ENCODE measurements around the gene GUCA2A. TPM values are rescaled to one million over a fixed set of nuclear protein-coding genes. Genes with fewer than 3 reads are reported as not detected.

The GUCA2A gene
- total RNA-seq, 1 experiment from 2014 or later: not detected

GRCh38 chr1:42142894-42143675, 21.5 kb downstream of the GUCA2A start:
- Histone ChIP-seq H3K4me3 (ENCODE audit: low read depth in 2 of 2, low read length in 2 of 2) (no peak overlapping the region), H3K9me3 (ENCODE audit: control insufficient read depth, insufficient read depth, low read depth, low read length) (no peaks in the 10 kb centered on the region), H3K27me3 (ENCODE audit: control insufficient read depth, insufficient read depth, low read length) (no peaks in the 10 kb centered on the region; the same call in 1 of the 2 replicates), H3K4me1 (ENCODE audit: control insufficient read depth, insufficient read depth, low read length) (no peaks in the 10 kb centered on the region), H3K27ac (ENCODE audit: low read length) (no peak overlapping the region), H3K36me3 (ENCODE audit: control insufficient read depth, insufficient read depth, low read length) (no peaks in the 10 kb centered on the region)
- BruUV-seq (replicated peaks): no TSS peak
- DNase-seq (ENCODE audit: low read depth, low spot score): no peak
- intact Hi-C loops (cut with micrococcal nuclease; ENCODE audit: unreplicated experiment): no loop called here
- TF ChIP-seq REST (IDR thresholded peaks at IDR 0.05; ENCODE audit: insufficient read depth in 1 of 2, low read depth in 2 of 2, low read length in 1 of 2) (no peak), TCF7L2 (IDR thresholded peaks at IDR 0.05; ENCODE audit: low read depth, low read length) (no peak), POLR2AphosphoS5 (IDR thresholded peaks at IDR 0.05; ENCODE audit: low read depth, low read length) (no peak), CTCF (IDR thresholded peaks at IDR 0.05) (no peak)
- in situ Hi-C loops (cut with HindIII; ENCODE audit: low pct_unique_long_range_greater_than_20kb, low sequenced_read_pairs): no loop called here
- ChIA-PET POLR2A (no interaction called here), CTCF (no interaction called here)
- ATAC-seq: no peak

- DNase-seq (ENCODE audit: low read depth, low spot score) (no peak), ATAC-seq (no peak)
- no peak overlapping the region for H3K27ac ChIP-seq (ENCODE audit: low read length)
- H3K27me3 ChIP-seq (ENCODE audit: control insufficient read depth, insufficient read depth, low read length): no peaks in the 10 kb centered on the region; the same call in 1 of the 2 replicates
- in situ Hi-C loops (cut with HindIII; ENCODE audit: low pct_unique_long_range_greater_than_20kb, low sequenced_read_pairs) (no loop called here), intact Hi-C loops (cut with micrococcal nuclease; ENCODE audit: unreplicated experiment) (no loop called here)
- H3K4me3 ChIP-seq (ENCODE audit: low read depth in 2 of 2, low read length in 2 of 2): no peak overlapping the region
- no TSS peak for BruUV-seq (replicated peaks)
- H3K36me3 ChIP-seq (ENCODE audit: control insufficient read depth, insufficient read depth, low read length): no peaks in the 10 kb centered on the region
- no peaks in the 10 kb centered on the region for H3K4me1 ChIP-seq (ENCODE audit: control insufficient read depth, insufficient read depth, low read length)
- TF ChIP-seq CTCF (IDR thresholded peaks at IDR 0.05): no peak
- TF ChIP-seq REST (IDR thresholded peaks at IDR 0.05; ENCODE audit: insufficient read depth in 1 of 2, low read depth in 2 of 2, low read length in 1 of 2): no peak
- no peak for TF ChIP-seq TCF7L2 (IDR thresholded peaks at IDR 0.05; ENCODE audit: low read depth, low read length)
- no peak for TF ChIP-seq SIN3A (IDR thresholded peaks at IDR 0.05; ENCODE audit: borderline replicate concordance, insufficient read depth, low read depth, low read length)
- TF ChIP-seq POLR2AphosphoS5 (IDR thresholded peaks at IDR 0.05; ENCODE audit: low read depth, low read length): no peak
- ChIA-PET POLR2A (no interaction called here), CTCF (no interaction called here)
- H3K9me3 ChIP-seq (ENCODE audit: control insufficient read depth, insufficient read depth, low read depth, low read length): no peaks in the 10 kb centered on the region
These were observed 22.6 kb downstream of the GUCA2A start for GRCh38 chr1:42141978-42142377.

Measured in Panc1 (cell line).